Lower leg skin (tissue), 4 donors: ENCODE results near the gene WFIKKN2. TPM values are rescaled to one million over a fixed set of nuclear protein-coding genes. Genes with fewer than 3 reads are reported as not detected.
A peak's percentile ranks its signal among the peaks of the same experiment; 100 is the strongest.

Source experiments
- DNase-seq, 2 donors: peaks; one replicate each; pipeline ENCODE4 v3.0.0-alpha.2; 2019; ENCODE audit warnings: low spot score in 2 of 2
- H3K4me3 ChIP-seq: fragments of 200-600 bp; sonication (generic); 2 replicates; pipeline ENCODE4 v1.5.1; 2017; ENCODE audit warnings: mild to moderate bottlenecking, low read depth; ENCODE audit not compliant: poor library complexity, severe bottlenecking
- CTCF ChIP-seq, 3 donors: fragments of 450-650 bp; IDR thresholded peaks; one replicate each; pipeline ENCODE4 v1.5.1; 2016; ENCODE audit warnings: antibody characterized with exemption in 3 of 3, mild to moderate bottlenecking in 3 of 3, moderate library complexity in 2 of 3
- POLR2A ChIP-seq, 2 donors: fragments of 450-650 bp; IDR thresholded peaks; one replicate each; pipeline ENCODE4 v1.6.1; 2016 to 2017; ENCODE audit warnings: antibody characterized with exemption in 2 of 2, mild to moderate bottlenecking in 1 of 2, moderate library complexity in 1 of 2
- WGBS, 2 donors: methylation state at CpG; one replicate each; pipeline ENCODE4 v1.1.5; 2018; 5-methylcytosine and 5-hydroxymethylcytosine counted together
- intact Hi-C: fragments of 100-400 bp; cut with DNase I; formaldehyde crosslinking; loops from one replicate; pipeline ENCODE4 v1.15.0; 2023; ENCODE audit warnings: low total_unique reads
- total RNA-seq, 4 donors: library from RNA; depleted of rRNA; stranded (reverse); fragments of >200 nt; gene quantifications; one replicate each; pipeline ENCODE4 v1.1.0, GENCODE V29; 2016

WFIKKN2 gene
- total RNA-seq, 4 donors from 2014 or later = 0.26 to 0.61 (median 0.59) TPM; not detected in 1

DNA sequence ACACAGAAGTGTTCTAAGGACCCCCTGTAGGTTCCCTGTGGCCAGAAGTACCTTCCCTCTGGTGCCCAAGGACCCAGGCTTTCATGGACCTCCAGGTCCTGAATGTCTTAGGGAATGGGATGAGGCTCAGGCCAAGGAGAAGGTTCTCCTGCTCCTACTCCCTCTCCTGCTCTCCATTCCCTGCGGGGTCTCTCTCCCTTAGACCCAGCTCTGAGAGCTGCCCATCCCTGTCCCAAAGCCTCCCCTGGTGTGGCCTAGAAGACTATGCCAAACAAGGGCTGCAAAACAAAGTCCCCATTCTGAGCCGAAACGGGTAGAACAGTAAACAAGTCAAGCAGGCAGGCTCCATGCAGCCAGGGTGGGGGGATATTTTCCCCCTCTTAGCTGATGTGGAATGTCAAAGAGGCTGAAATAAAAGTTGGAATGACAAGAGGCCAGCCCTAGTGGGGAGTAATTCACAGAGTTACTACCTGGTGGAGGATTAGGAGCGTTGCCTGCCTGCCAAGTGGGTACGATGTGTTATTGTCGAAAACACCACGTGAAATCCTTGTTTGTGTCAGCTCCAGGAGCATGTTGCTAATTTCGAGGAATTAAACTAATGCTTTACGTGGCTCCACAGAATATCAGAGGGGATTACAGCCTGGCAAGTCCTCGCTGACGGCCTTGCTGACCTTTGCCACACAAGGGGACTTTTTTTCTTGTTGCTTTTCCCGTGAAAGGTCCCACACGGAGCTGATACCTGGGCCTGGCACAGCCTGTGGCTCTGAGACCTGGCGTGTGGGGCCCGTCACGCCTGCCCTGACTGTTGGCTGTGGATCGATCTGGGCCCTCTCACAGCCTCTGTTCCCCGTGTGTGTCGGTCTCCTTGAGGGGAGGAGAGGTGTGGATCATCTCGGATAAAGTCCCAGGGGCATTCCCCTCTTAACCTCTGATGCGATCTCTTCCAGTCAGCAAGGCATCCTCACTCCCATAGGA is 2.9 kb downstream of the WFIKKN2 start:
- TF ChIP-seq CTCF (IDR thresholded peaks at IDR 0.05) (no peak), POLR2A (IDR thresholded peaks at IDR 0.05) (no peak)
- no peak overlapping the region for H3K4me3 ChIP-seq
- WGBS, 2 donors = 71 to 74% methylated on average over 21 of the region's 21 CpGs
- intact Hi-C loops = no loop called here
- DNase-seq = peak in 1 of 2 donors; percentile 72

DNA sequence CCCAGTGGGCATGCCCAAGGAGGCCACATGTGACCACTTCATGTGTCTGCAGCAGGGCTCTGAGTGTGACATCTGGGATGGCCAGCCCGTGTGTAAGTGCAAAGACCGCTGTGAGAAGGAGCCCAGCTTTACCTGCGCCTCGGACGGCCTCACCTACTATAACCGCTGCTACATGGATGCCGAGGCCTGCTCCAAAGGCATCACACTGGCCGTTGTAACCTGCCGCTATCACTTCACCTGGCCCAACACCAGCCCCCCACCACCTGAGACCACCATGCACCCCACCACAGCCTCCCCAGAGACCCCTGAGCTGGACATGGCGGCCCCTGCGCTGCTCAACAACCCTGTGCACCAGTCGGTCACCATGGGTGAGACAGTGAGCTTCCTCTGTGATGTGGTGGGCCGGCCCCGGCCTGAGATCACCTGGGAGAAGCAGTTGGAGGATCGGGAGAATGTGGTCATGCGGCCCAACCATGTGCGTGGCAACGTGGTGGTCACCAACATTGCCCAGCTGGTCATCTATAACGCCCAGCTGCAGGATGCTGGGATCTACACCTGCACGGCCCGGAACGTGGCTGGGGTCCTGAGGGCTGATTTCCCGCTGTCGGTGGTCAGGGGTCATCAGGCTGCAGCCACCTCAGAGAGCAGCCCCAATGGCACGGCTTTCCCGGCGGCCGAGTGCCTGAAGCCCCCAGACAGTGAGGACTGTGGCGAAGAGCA is 4.4 kb downstream of the WFIKKN2 start:
- intact Hi-C loops = no loop called here
- TF ChIP-seq POLR2A (IDR thresholded peaks at IDR 0.05) (no peak), CTCF (IDR thresholded peaks at IDR 0.05) (no peak)
- no peak overlapping the region for H3K4me3 ChIP-seq
- peak in 1 of 2 donors; percentile 73 for DNase-seq
- WGBS, 2 donors = 94 to 95% methylated on average over 19 to 28 of the region's 29 CpGs

GRCh38 chr17:50840311-50840851 is 5.0 kb downstream of the WFIKKN2 start:
- 89 to 91% methylated on average over 26 to 29 of the region's 29 CpGs for WGBS, 2 donors
- H3K4me3 ChIP-seq = no peak overlapping the region

DNA sequence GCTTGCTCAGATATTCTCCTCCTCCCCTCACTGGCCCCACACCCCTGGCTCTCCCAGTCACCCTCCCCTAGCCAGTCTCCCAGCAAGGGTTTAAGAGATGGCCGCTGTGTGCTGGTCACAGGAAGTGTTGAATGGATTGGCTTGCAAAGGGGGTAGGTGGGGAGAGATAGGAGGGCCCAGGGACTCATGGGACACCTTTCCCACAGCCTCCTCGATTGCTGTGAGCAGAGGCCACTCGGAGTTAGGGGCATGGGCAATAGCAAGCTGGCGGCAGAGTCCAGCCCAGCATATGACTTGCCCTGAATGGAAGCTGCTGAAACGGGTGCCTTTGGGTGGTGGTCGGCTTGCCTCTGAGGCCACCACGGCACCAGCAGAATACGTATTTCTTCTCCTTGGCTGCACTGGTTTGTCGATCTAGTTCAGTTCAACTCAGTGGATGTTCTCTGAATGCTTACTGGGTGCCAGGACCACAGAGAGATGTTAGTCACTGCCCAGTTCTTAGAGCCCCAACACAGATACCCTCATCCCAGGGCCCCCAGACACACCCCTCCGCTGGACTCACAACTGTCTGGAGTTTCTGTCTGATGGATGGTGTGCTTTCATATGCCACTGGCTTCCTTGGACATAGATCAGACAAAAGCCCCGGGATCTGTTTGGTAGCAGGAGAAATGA is 6.0 kb downstream of the WFIKKN2 start:
- H3K4me3 ChIP-seq = no peak overlapping the region
- WGBS, 2 donors = 71 to 72% methylated on average over 11 of the region's 11 CpGs
- TF ChIP-seq CTCF (IDR thresholded peaks at IDR 0.05) = no peak
- intact Hi-C loops = no loop called here
- DNase-seq = peak in 1 of 2 donors; percentile 78

More at GRCh38 chr17:50840311-50840851, 5.0 kb downstream of the WFIKKN2 start:
- intact Hi-C loops = no loop called here
- DNase-seq = peak in 1 of 2 donors; percentile 78
- no peak for TF ChIP-seq POLR2A (IDR thresholded peaks at IDR 0.05)
- TF ChIP-seq CTCF (IDR thresholded peaks at IDR 0.05) = no peak

GRCh38 chr17:50841949-50842354 is 6.6 kb downstream of the WFIKKN2 start:
- peak; percentile 69 to 92 for DNase-seq
- 13 to 14% methylated on average over 8 of the region's 8 CpGs for WGBS, 2 donors
- TF ChIP-seq POLR2A (IDR thresholded peaks at IDR 0.05) (no peak), CTCF (IDR thresholded peaks at IDR 0.05) (peak in 1 of 3 donors; percentile 33)
- no peak overlapping the region for H3K4me3 ChIP-seq
- intact Hi-C loops = no loop called here
